Thyroid gland (tissue), 4 donors: ENCODE data around the gene PXDN.

Source experiments
- POLR2A ChIP-seq, 2 donors: fragments of 450-650 bp; IDR thresholded peaks; one replicate each; pipeline ENCODE4 v1.6.1; 2017; ENCODE audit warnings: antibody characterized with exemption in 2 of 2, mild to moderate bottlenecking in 2 of 2, moderate library complexity in 1 of 2
- TF ChIP-seq, protein P1 (sequence below), 6 experiments: fragments of 200-600 bp in 3 of 6; fragments of 450-650 bp in 3 of 6; sonication (generic) in 3 of 6; IDR thresholded peaks; one replicate each; pipeline ENCODE4 v1.5.1; 2016 to 2019; ENCODE audit warnings: antibody characterized with exemption in 6 of 6, mild to moderate bottlenecking in 2 of 6, inconsistent platforms in 1 of 6, moderate library complexity in 1 of 6

DNA sequence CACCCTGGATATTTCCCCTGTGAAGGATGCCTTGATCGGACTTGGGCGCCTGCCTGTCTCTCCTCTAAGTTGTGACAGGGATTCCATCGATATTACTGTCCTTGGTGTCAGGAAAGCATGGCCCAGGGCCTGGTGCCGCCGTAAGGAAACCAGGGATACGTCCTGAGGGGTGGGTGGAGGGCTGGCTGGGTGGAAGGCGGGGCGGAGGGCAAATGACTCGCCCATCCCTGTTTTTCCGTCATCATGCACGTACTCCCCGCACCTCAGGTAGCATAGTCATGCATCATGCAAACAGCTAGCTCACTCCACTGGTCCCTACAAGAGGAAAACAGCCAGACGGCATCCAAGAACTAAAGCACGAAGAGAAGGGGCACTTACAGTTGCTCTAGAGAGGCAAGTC is 57.1 kb downstream of the PXDN start:
- TF ChIP-seq POLR2A (IDR thresholded peaks at IDR 0.05): no peak
- TF ChIP-seq, protein P1, sequence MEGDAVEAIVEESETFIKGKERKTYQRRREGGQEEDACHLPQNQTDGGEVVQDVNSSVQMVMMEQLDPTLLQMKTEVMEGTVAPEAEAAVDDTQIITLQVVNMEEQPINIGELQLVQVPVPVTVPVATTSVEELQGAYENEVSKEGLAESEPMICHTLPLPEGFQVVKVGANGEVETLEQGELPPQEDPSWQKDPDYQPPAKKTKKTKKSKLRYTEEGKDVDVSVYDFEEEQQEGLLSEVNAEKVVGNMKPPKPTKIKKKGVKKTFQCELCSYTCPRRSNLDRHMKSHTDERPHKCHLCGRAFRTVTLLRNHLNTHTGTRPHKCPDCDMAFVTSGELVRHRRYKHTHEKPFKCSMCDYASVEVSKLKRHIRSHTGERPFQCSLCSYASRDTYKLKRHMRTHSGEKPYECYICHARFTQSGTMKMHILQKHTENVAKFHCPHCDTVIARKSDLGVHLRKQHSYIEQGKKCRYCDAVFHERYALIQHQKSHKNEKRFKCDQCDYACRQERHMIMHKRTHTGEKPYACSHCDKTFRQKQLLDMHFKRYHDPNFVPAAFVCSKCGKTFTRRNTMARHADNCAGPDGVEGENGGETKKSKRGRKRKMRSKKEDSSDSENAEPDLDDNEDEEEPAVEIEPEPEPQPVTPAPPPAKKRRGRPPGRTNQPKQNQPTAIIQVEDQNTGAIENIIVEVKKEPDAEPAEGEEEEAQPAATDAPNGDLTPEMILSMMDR (IDR thresholded peaks at IDR 0.05): no peak
